GM12864 (cell line): ENCODE results near the gene NCKAP5.

Experiments used
- DNase-seq: peaks from one replicate; pipeline ENCODE4 v3.0.0-alpha.2; 2011; ENCODE audit warnings: low read depth
- H3K4me3 ChIP-seq: 2 replicates; pipeline ENCODE4 v1.5.1; 2011; ENCODE audit warnings: mild to moderate bottlenecking, low read depth, low read length, control low read depth
- TF ChIP-seq, protein P1 (sequence below): IDR thresholded peaks from 2 replicates; pipeline ENCODE4 v1.5.1; 2011; ENCODE audit warnings: low read depth, mild to moderate bottlenecking, moderate library complexity, low read length, control low read depth, inconsistent platforms; ENCODE audit errors: missing control alignments

Gene NCKAP5

DNA sequence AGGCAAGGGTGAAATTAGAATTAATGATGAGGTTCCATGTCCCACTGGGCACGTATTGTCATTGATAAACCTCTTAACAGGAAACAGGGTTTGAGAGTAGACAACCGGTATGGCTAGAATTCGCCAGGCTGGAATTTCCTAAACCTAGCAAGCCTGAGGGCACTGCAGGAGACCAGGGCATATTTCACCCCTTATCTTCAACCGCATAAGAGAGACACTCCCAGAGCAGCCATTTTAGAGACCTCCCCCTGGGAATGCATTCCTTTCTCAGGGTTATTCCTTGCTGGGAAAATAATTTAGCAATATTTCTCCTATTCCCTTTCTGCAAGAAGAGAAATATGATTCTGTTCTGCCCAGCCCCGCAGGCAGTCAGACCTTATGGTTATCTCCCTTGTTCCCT, 563.6 kb downstream of the NCKAP5 start:
- TF ChIP-seq, protein P1, sequence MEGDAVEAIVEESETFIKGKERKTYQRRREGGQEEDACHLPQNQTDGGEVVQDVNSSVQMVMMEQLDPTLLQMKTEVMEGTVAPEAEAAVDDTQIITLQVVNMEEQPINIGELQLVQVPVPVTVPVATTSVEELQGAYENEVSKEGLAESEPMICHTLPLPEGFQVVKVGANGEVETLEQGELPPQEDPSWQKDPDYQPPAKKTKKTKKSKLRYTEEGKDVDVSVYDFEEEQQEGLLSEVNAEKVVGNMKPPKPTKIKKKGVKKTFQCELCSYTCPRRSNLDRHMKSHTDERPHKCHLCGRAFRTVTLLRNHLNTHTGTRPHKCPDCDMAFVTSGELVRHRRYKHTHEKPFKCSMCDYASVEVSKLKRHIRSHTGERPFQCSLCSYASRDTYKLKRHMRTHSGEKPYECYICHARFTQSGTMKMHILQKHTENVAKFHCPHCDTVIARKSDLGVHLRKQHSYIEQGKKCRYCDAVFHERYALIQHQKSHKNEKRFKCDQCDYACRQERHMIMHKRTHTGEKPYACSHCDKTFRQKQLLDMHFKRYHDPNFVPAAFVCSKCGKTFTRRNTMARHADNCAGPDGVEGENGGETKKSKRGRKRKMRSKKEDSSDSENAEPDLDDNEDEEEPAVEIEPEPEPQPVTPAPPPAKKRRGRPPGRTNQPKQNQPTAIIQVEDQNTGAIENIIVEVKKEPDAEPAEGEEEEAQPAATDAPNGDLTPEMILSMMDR = no peak
- DNase-seq = no peak
- H3K4me3 ChIP-seq = no peak overlapping the region

GRCh38 chr2:132999421-132999820, 568.8 kb downstream of the NCKAP5 start:
- TF ChIP-seq, protein P1 = no peak
- no peak for DNase-seq

DNA sequence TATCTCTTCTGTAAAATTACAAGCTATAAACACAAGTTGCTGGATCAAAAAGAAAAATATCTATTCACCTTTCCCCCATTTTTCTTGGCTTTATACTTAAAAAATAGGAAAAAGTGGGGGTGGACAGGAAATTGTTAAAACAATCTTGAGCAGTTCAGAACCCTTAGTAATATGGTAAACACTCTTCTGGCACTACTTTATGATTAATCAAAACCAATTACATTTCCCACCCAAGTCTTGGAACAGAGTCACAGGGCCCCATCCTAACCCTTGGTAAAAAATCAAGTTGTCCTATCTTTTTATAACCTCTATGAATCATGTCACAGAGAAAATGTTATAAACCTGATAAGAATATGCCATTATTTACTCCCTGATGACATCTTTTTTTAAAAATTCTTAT, 570.0 kb downstream of the NCKAP5 start:
- TF ChIP-seq, protein P1 = no peak
- H3K4me3 ChIP-seq = no peak overlapping the region
- DNase-seq = no peak

More at GRCh38 chr2:132999421-132999820, 568.8 kb downstream of the NCKAP5 start:
- no peak overlapping the region for H3K4me3 ChIP-seq

GRCh38 chr2:132991471-132992045, 576.7 kb downstream of the NCKAP5 start:
- DNase-seq = no peak

DNA sequence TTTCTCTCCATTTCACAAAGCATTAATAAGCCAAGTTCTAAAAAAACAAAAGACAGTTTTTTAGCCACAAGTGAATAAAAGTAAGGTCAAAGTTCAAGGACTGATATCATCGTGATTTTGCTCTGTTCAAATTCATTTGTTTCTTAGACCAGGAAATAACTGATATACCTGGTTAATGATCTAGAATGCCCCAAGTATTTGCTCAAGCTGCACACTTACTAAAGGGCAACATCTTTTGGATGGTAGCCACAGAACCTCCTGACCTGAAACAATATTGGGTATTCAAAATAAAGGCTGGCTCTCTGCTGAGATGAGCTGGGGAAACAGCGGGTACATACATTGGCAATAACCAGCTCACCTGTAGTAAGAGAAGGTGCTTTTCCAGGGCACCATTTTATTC, 583.5 kb downstream of the NCKAP5 start:
- H3K4me3 ChIP-seq = no peak overlapping the region
- TF ChIP-seq, protein P1 = no peak
- no peak for DNase-seq

More at GRCh38 chr2:132991471-132992045, 576.7 kb downstream of the NCKAP5 start:
- TF ChIP-seq, protein P1 = no peak
- no peak overlapping the region for H3K4me3 ChIP-seq

- no peak for DNase-seq
- H3K4me3 ChIP-seq = no peak overlapping the region
- TF ChIP-seq, protein P1 = no peak
Measured at GRCh38 chr2:132980304-132980703, 588.0 kb downstream of the NCKAP5 start.
